Esophagus squamous epithelium (tissue), 5 donors: ENCODE data around the gene CEP85L. TPM values are rescaled to one million over a fixed set of nuclear protein-coding genes. Genes with fewer than 3 reads are reported as not detected.

Experiments
- DNase-seq: peaks from one replicate; lab custom pipeline; 2025; lab: John Stamatoyannopoulos, UW
- H3K27ac ChIP-seq, 4 donors: fragments of 200-600 bp; sonication (generic); one replicate each; pipeline ENCODE4 v1.5.1; 2016 to 2019; ENCODE audit warnings: mild to moderate bottlenecking in 1 of 4
- H3K27me3 ChIP-seq, 4 donors: fragments of 200-600 bp; sonication (generic); 1 replicate in 3 of 4; 2 replicates in 1 of 4; pipeline versions ENCODE4 v1.5.1 to v1.6.0; 2017 to 2021; ENCODE audit warnings: antibody characterized with exemption in 1 of 4
- H3K36me3 ChIP-seq, 3 donors: fragments of 200-600 bp; sonication (generic); one replicate each; pipeline ENCODE4 v1.5.1; 2016 to 2019
- H3K4me1 ChIP-seq, 3 donors: fragments of 200-600 bp; sonication (generic); one replicate each; pipeline ENCODE4 v1.5.1; 2017 to 2019
- H3K4me3 ChIP-seq, 4 donors: fragments of 200-600 bp; sonication (generic); 1 replicate in 3 of 4; 2 replicates in 1 of 4; pipeline ENCODE4 v1.5.1; 2016 to 2019; ENCODE audit warnings: mild to moderate bottlenecking in 2 of 4, moderate library complexity in 1 of 4
- H3K9me3 ChIP-seq, 3 donors: fragments of 200-600 bp; sonication (generic); one replicate each; pipeline ENCODE4 v1.5.1; 2016 to 2019
- CTCF ChIP-seq, 6 experiments: fragments of 450-650 bp in 4 of 6; fragments of 200-600 bp in 2 of 6; sonication (generic) in 2 of 6; IDR thresholded peaks; one replicate each; pipeline ENCODE4 v1.5.1; 2016 to 2019; ENCODE audit warnings: antibody characterized with exemption in 6 of 6, mild to moderate bottlenecking in 4 of 6, moderate library complexity in 4 of 6
- POLR2A ChIP-seq, 4 donors: fragments of 450-650 bp; IDR thresholded peaks; one replicate each; pipeline ENCODE4 v1.6.1; 2017; ENCODE audit warnings: antibody characterized with exemption in 4 of 4, mild to moderate bottlenecking in 4 of 4, moderate library complexity in 3 of 4
- WGBS, 2 donors: methylation state at CpG; one replicate each; pipeline ENCODE4 v1.1.5; 2018; 5-methylcytosine and 5-hydroxymethylcytosine counted together
- intact Hi-C: fragments of 100-400 bp; cut with DNase I; formaldehyde crosslinking; loops from one replicate; pipeline ENCODE4 v1.15.0; 2022
- total RNA-seq, 4 donors: library from RNA; depleted of rRNA; stranded (reverse); fragments of >200 nt; gene quantifications; one replicate each; pipeline ENCODE4 v1.1.0, GENCODE V29; 2016
- donor health status: DM: yes; HTN: yes; CAD: no.

CEP85L gene
- total RNA-seq, 4 donors from 2014 or later, result 1.3 to 9.2 (median 5.3) TPM

- H3K9me3 ChIP-seq, result no peaks in the 10 kb centered on the region
- no peaks in the 10 kb centered on the region for H3K36me3 ChIP-seq
- H3K4me3 ChIP-seq, result no peak overlapping the region
- 94 to 95% methylated on average over 5 of the region's 5 CpGs for WGBS, 2 donors
- no peak overlapping the region for H3K27ac ChIP-seq
- no peaks in the 10 kb centered on the region for H3K4me1 ChIP-seq
- intact Hi-C loops, result no loop called here
- DNase-seq, result no peak
- H3K27me3 ChIP-seq, result no peaks in the 10 kb centered on the region
- TF ChIP-seq POLR2A (IDR thresholded peaks at IDR 0.05), result no peak
- TF ChIP-seq CTCF (IDR thresholded peaks at IDR 0.05), result no peak
These were observed 64.5 kb downstream of the CEP85L start for GRCh38 chr6:118586746-118587485.

DNA sequence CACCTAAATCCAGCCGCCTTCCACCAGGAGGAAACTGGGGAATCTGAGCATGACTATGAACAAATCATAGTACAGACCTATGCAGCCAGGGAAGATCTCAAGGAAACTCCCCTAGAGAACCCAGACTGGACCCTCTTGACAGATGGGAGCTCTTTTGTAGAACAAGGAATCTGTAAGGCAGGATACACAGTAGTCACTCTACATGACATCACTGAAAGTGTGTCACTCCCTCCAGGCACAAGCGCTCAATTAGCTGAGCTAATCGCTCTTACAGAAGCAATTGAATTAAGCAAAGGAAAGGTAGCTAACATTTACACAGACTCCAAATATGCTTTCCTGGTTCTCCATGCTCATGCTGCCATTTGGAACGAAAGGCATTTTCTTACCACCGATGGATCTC, 66.5 kb downstream of the CEP85L start:
- TF ChIP-seq CTCF (IDR thresholded peaks at IDR 0.05) (no peak), POLR2A (IDR thresholded peaks at IDR 0.05) (no peak)
- DNase-seq, result no peak
- Histone ChIP-seq H3K27ac (no peak overlapping the region), H3K4me1 (peaks cover 0 to 12% (median 0%) of the 10 kb centered on the region in 3 donors), H3K9me3 (peaks cover 0 to 3% (median 0%) of the 10 kb centered on the region in 3 donors), H3K4me3 (no peak overlapping the region), H3K36me3 (no peaks in the 10 kb centered on the region), H3K27me3 (no peaks in the 10 kb centered on the region)
- 93 to 95% methylated on average over 3 to 5 of the region's 5 CpGs for WGBS, 2 donors
- intact Hi-C loops, result no loop called here

GRCh38 chr6:118581489-118581959, 69.9 kb downstream of the CEP85L start:
- Histone ChIP-seq H3K4me1 (peaks cover 0 to 12% (median 0%) of the 10 kb centered on the region in 3 donors), H3K36me3 (no peaks in the 10 kb centered on the region), H3K27me3 (no peaks in the 10 kb centered on the region), H3K4me3 (no peak overlapping the region), H3K27ac (peak overlapping the region in 1 of 4 donors; percentile 3), H3K9me3 (peaks cover 0 to 27% (median 17%) of the 10 kb centered on the region in 3 donors)
- intact Hi-C loops, result no loop called here
- no peak for DNase-seq
- TF ChIP-seq CTCF (IDR thresholded peaks at IDR 0.05) (no peak), POLR2A (IDR thresholded peaks at IDR 0.05) (no peak)
- WGBS, 2 donors, result 65 to 67% methylated on average over 4 to 5 of the region's 5 CpGs

- Histone ChIP-seq H3K4me1 (peaks cover 0 to 12% (median 0%) of the 10 kb centered on the region in 3 donors), H3K27ac (peak overlapping the region in 1 of 4 donors; percentile 3), H3K9me3 (peaks cover 0 to 27% (median 17%) of the 10 kb centered on the region in 3 donors), H3K4me3 (no peak overlapping the region), H3K36me3 (no peaks in the 10 kb centered on the region), H3K27me3 (no peaks in the 10 kb centered on the region)
- no peak for TF ChIP-seq POLR2A (IDR thresholded peaks at IDR 0.05)
- peak in 5 of 6 experiments; percentile 49 to 73 (median 66) for TF ChIP-seq CTCF (IDR thresholded peaks at IDR 0.05)
- intact Hi-C loops, result no loop called here
- 35 to 51% methylated on average over 5 to 10 of the region's 10 CpGs for WGBS, 2 donors
- DNase-seq, result no peak
These were observed 70.6 kb downstream of the CEP85L start for GRCh38 chr6:118580585-118581419.
